CD1c-positive myeloid dendritic cell (primary cell): ENCODE measurements around the gene PCNX1.

ENCODE experiments used
- DNase-seq: peaks from one replicate; pipeline ENCODE4 v3.0.0-alpha.2; 2016; ENCODE audit errors: extremely low spot score

Gene PCNX1

GRCh38 chr14:71078500-71078899 is 171.2 kb downstream of the PCNX1 start:
- no peak for DNase-seq

GRCh38 chr14:71086567-71086966 is 179.3 kb downstream of the PCNX1 start:
- no peak for DNase-seq

- DNase-seq, result no peak
Measured at GRCh38 chr14:71089971-71090370, 182.7 kb downstream of the PCNX1 start.

- no peak for DNase-seq
Measured at GRCh38 chr14:71094722-71095121, 187.5 kb downstream of the PCNX1 start.

- no peak for DNase-seq
Measured at GRCh38 chr14:71096947-71097346, 189.7 kb downstream of the PCNX1 start.

- DNase-seq, result peak; percentile 70
Measured at GRCh38 chr14:71103662-71104484, 196.6 kb downstream of the PCNX1 start.

GRCh38 chr14:71105177-71105576 is 197.9 kb downstream of the PCNX1 start:
- DNase-seq, result no peak

- DNase-seq, result no peak
Measured at GRCh38 chr14:71107921-71108320, 200.7 kb downstream of the PCNX1 start.

GRCh38 chr14:71108398-71109119 is 201.3 kb downstream of the PCNX1 start:
- no peak for DNase-seq

- DNase-seq, result no peak
Measured at GRCh38 chr14:71113376-71113775, 206.1 kb downstream of the PCNX1 start.

GRCh38 chr14:71114565-71114964 is 207.3 kb downstream of the PCNX1 start:
- no peak for DNase-seq

GRCh38 chr14:71115306-71115705 is 208.0 kb downstream of the PCNX1 start:
- no peak for DNase-seq

- no peak for DNase-seq
Measured at GRCh38 chr14:71115821-71116567, 208.7 kb downstream of the PCNX1 start.

- DNase-seq, result no peak
Measured at GRCh38 chr14:71116568-71117122, 209.4 kb downstream of the PCNX1 start.

- DNase-seq, result no peak
Measured at GRCh38 chr14:71117839-71118743, 210.8 kb downstream of the PCNX1 start.

- DNase-seq, result no peak
Measured at GRCh38 chr14:71119075-71119474, 211.8 kb downstream of the PCNX1 start.

- no peak for DNase-seq
Measured at GRCh38 chr14:71119832-71120231, 212.6 kb downstream of the PCNX1 start.

GRCh38 chr14:71121001-71121400 is 213.7 kb downstream of the PCNX1 start:
- no peak for DNase-seq

GRCh38 chr14:71121711-71122110 is 214.5 kb downstream of the PCNX1 start:
- DNase-seq, result no peak

- DNase-seq, result no peak
Measured at GRCh38 chr14:71122866-71123565, 215.8 kb downstream of the PCNX1 start.
